ENCODE data around the gene NEK4. TPM values are rescaled to one million over a fixed set of nuclear protein-coding genes. Genes with fewer than 3 reads are reported as not detected.

The NEK4 gene
- total and polyA plus RNA-seq, 2 of the 13 experiments (the other 11 are each of a cell fraction or from before 2014, with no cell fraction given), result 16.5 to 38.0 TPM

- TF ChIP-seq PBX2 (CRISPR knock-in tag; IDR thresholded peaks at IDR 0.05) (no peak), PTBP1 (IDR thresholded peaks at IDR 0.05; ENCODE audit: low read depth, low read length, poor library complexity, severe bottlenecking) (no peak), ZZZ3 (CRISPR knock-in tag; IDR thresholded peaks at IDR 0.05; ENCODE audit: borderline replicate concordance) (no peak), ZBTB7B (CRISPR knock-in tag; IDR thresholded peaks at IDR 0.05) (no peak), ZBTB8A (CRISPR knock-in tag; IDR thresholded peaks at IDR 0.05; ENCODE audit: borderline replicate concordance, low read depth) (no peak), ZNF776 (CRISPR knock-in tag; IDR thresholded peaks at IDR 0.05) (no peak)
Measured at GRCh38 chr3:52770496-52771333, at the start of gene NEK4 (continued).

- POLR2A ChIA-PET, result interaction anchor here (1.3 to 1.8 kb wide), 3 partner anchors 11 to 115 kb away, joined by 5 to 7 read pairs (median 7); partner anchors contain the start of genes GLT8D1 and SPCS1
- no TSS peak for BruUV-seq (replicated peaks)
- no peak for DNase-seq (ENCODE audit: low spot score)
- TF ChIP-seq TP53 (CRISPR knock-in tag; conservative IDR thresholded peaks at IDR 0.05), result no peak
- TF ChIP-seq STAG1 (CRISPR knock-in tag; IDR thresholded peaks at IDR 0.05), result peak; percentile 21; the same call in 1 of the 2 replicates
- no peak for TF ChIP-seq MYPOP (CRISPR knock-in tag; IDR thresholded peaks at IDR 0.05)
- no peak for TF ChIP-seq RFX1 (IDR thresholded peaks at IDR 0.05)
- no peak for TF ChIP-seq RBAK (CRISPR knock-in tag; IDR thresholded peaks at IDR 0.05)
- peak; percentile 27; the same call in 1 of the 2 replicates for TF ChIP-seq ZFX (CRISPR knock-in tag; IDR thresholded peaks at IDR 0.05; ENCODE audit: low read depth)
- peak; percentile 37 for TF ChIP-seq CTCF (CRISPR knock-in tag; IDR thresholded peaks at IDR 0.05)
- TF ChIP-seq CEBPZ (IDR thresholded peaks at IDR 0.05; ENCODE audit: low read length), result no peak
- TF ChIP-seq SAP130 (CRISPR knock-in tag; IDR thresholded peaks at IDR 0.05; ENCODE audit: low read depth), result no peak
Measured at GRCh38 chr3:52819936-52820335, 49.2 kb upstream of the NEK4 start.

More at GRCh38 chr3:52819936-52820335, 49.2 kb upstream of the NEK4 start:
- H3K36me3 ChIP-seq (replicated peaks in 1 of 2; ENCODE audit: control insufficient read depth in 1 of 2, insufficient read depth in 2 of 2, low read length in 2 of 2), result no peaks in the 10 kb centered on the region
- CTCF ChIA-PET (ENCODE audit: low intra/inter-chr PET ratio, low total read pairs), result interaction anchor here (1.7 kb wide), 1 partner anchor 77 kb away, joined by 13 read pairs; no protein-coding TSS in a partner anchor
- H3K27me3 ChIP-seq (ENCODE audit: control insufficient read depth in 1 of 2, insufficient read depth in 2 of 2, low read length in 2 of 2), result no peaks in the 10 kb centered on the region
- no peak for FAIRE-seq
- H3K4me2 ChIP-seq (ENCODE audit: low read depth, low read length), result no peak overlapping the region
- H3K9me3 ChIP-seq (ENCODE audit: low read length), result no peaks in the 10 kb centered on the region
- H2AFZ ChIP-seq (ENCODE audit: low read length), result no peak overlapping the region
- H3K9ac ChIP-seq (ENCODE audit: insufficient read depth, low read depth, low read length), result no peak overlapping the region
- ATAC-seq, result peak; percentile 49
- in situ Hi-C loops (cut with HindIII; ENCODE audit: extremely low pct_ligation_motif_present, low pct_unique_long_range_greater_than_20kb) (loop anchor here (5.0 kb wide), 1 partner anchor 73 kb away; no protein-coding TSS in a partner anchor), intact Hi-C loops (cut with micrococcal nuclease; ENCODE audit: unreplicated experiment) (loop anchor here (2.0 to 10.0 kb wide), 2 partner anchors 45 to 77 kb away; partner anchors contain the start of genes ITIH1 and NEK4)
- peaks cover 51% of the 10 kb centered on the region for H3K4me1 ChIP-seq (ENCODE audit: insufficient read depth, low read length)
- H3K79me2 ChIP-seq (ENCODE audit: insufficient read depth, low read length), result no peaks in the 10 kb centered on the region
- WGBS (ENCODE audit: low lambda C conversion rate), result 71% methylated on average over 1 of the region's 2 CpGs
- no peaks in the 10 kb centered on the region for H4K20me1 ChIP-seq (ENCODE audit: insufficient read depth, low read length)
- H3K4me3 ChIP-seq (replicated peaks in 1 of 3; ENCODE audit: insufficient read depth in 1 of 3, low read depth in 2 of 3, low read length in 3 of 3), result no peak overlapping the region
- H3K27ac ChIP-seq (ENCODE audit: extremely low read length, insufficient read depth, low read length), result no peak overlapping the region

Data from HepG2 (cell line).